OCI-M2 (cell line): ENCODE data around the gene KIF5C.

Source experiments
- DNase-seq: peaks from one replicate; lab custom pipeline; 2025; ENCODE audit not compliant: unreplicated experiment; lab: John Stamatoyannopoulos, UW

Gene KIF5C

DNA sequence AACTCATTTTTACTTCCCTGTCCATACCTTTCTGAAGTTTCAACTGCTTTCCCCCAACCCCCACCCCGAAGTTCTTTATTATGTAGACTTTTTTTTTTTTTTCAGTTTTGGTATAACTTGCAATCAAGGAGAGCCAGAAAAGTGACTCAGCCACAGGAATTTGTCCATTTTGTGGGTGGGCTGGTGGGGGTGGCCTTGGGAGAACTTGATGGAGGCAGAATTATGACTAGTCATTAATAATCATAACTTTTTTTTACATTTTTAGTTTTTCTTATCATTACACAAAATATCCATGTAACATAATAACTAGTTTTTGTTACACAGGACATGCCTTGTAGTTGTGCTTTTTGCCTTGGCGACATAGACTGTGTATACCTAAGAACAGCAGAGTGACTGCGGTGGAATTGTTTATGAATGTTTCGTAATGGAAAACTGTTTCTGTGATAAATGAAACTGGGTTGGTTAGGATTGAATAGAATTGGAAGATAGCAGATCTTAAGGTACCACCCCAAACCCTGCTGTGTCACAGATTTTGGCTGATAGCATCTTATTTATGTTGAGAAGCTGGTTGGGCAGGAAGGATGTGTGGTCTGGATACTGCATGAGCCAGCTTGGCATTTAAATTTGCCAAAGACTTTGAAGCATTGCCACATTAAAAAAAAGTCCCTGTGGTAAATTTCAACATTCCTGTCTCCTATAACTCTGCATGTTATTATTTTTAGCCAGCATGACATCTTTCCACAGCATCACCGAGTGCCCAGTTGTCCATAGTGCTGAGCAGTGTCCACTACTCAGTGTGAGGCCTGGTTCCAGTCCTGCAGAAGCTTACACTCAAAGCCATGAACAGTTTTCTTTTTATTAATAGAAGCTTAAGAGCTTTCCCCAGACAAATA lies 194.2 kb downstream of the KIF5C start:
- no peak for DNase-seq

- DNase-seq, result no peak
Measured at GRCh38 chr2:149070681-149071320, 195.8 kb downstream of the KIF5C start.

- no peak for DNase-seq
Measured at GRCh38 chr2:149075105-149075504, 200.1 kb downstream of the KIF5C start.

- no peak for DNase-seq
Measured at GRCh38 chr2:149075853-149076252, 200.8 kb downstream of the KIF5C start.
